HEK293 (cell line): ENCODE results near the gene VAV2.
A peak's percentile ranks its signal among the peaks of the same experiment; 100 is the strongest.

Source experiments
- KLF9 ChIP-seq: fragments of 450-650 bp; formaldehyde crosslinking; IDR thresholded peaks from 2 replicates; pipeline ENCODE4 v1.5.1; 2016; ENCODE audit warnings: missing biosample characterization, missing genetic modification characterization, low read depth
- TCF7L2 ChIP-seq: IDR thresholded peaks from 2 replicates; pipeline ENCODE4 v1.6.1; 2011; ENCODE audit warnings: low read depth, mild to moderate bottlenecking, inconsistent platforms, low read length, moderate library complexity, borderline replicate concordance
- YY1 ChIP-seq: fragments of 450-650 bp; formaldehyde crosslinking; IDR thresholded peaks from 2 replicates; pipeline ENCODE4 v1.5.1; 2018; ENCODE audit warnings: missing biosample characterization, missing genetic modification characterization
- ZNF112 ChIP-seq: fragments of 450-650 bp; formaldehyde crosslinking; IDR thresholded peaks from 2 replicates; pipeline ENCODE4 v1.5.0; 2017; ENCODE audit warnings: missing biosample characterization, missing genetic modification characterization
- ZNF138 ChIP-seq: fragments of 450-650 bp; formaldehyde crosslinking; IDR thresholded peaks from 2 replicates; pipeline ENCODE4 v1.5.1; 2016; ENCODE audit warnings: missing biosample characterization, missing genetic modification characterization, borderline replicate concordance
- ZNF24 ChIP-seq: fragments of 450-650 bp; formaldehyde crosslinking; IDR thresholded peaks from 2 replicates; pipeline ENCODE4 v1.5.1; 2016; ENCODE audit warnings: missing biosample characterization, missing genetic modification characterization
- ZNF274 ChIP-seq, 2 experiments: fragments of 200-500 bp in 1 of 2; fragments of 450-650 bp in 1 of 2; sonication (Bioruptor generic) in 1 of 2; formaldehyde crosslinking in 1 of 2; IDR thresholded peaks; 2 replicates each; pipeline versions ENCODE4 v1.5.1 to v1.6.1; 2014 to 2016; ENCODE audit warnings: borderline replicate concordance in 1 of 2, inconsistent platforms in 1 of 2, low read length in 1 of 2, missing biosample characterization in 1 of 2, missing genetic modification characterization in 1 of 2
- ZNF423 ChIP-seq: fragments of 450-650 bp; formaldehyde crosslinking; IDR thresholded peaks from 2 replicates; pipeline ENCODE4 v1.5.1; 2016; ENCODE audit warnings: missing biosample characterization, missing genetic modification characterization
- TF ChIP-seq, protein P1 (sequence below): fragments of 450-650 bp; formaldehyde crosslinking; IDR thresholded peaks from 2 replicates; pipeline ENCODE4 v1.5.1; 2017; ENCODE audit warnings: missing biosample characterization, missing genetic modification characterization
- TF ChIP-seq, protein P2 (sequence below): fragments of 450-650 bp; formaldehyde crosslinking; IDR thresholded peaks from 2 replicates; pipeline ENCODE4 v1.5.1; 2016; ENCODE audit warnings: missing biosample characterization, missing genetic modification characterization
- TF ChIP-seq, protein P3 (sequence below): fragments of 450-650 bp; formaldehyde crosslinking; IDR thresholded peaks from 2 replicates; pipeline ENCODE4 v1.5.1; 2017; ENCODE audit warnings: missing biosample characterization, missing genetic modification characterization

DNA sequence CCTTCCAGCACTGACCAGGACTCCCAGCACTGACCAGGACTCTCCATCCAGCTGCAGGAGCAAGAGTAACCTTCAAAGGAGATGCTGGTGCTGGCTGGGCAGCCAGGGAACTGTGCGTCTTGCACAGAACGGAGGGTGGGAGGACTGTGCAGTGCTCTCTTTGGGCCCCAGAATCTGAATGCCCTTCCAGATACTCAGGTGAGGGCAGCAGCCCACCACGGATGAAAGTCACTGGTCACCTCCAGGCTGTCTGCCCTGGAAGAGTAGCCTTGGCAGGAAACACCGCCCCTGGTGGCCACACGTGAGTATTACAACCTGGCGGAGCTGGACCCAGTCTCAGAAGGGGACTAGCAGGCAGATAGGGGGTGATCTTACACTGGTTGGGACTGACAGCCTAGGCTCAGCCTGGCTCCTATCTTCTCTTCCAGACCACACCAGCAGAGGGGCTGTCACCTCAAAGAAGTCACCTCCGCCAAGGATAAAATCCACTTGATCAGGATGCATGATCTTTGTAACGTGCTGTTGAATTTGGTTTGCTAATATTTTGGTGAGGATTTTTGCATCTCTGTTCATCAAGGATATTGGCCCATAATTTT, 249.2 kb downstream of the VAV2 start:
- TF ChIP-seq TCF7L2 (no peak), ZNF138 (tag by site-specific recombination) (no peak), YY1 (no peak), ZNF423 (no peak), ZNF112 (no peak), ZNF274 (IDR thresholded peaks at IDR 0.05; ENCODE audit: low read length) (no peak), ZNF274 (tag by site-specific recombination; IDR thresholded peaks at IDR 0.05; ENCODE audit: borderline replicate concordance) (no peak), ZNF24 (tag by site-specific recombination) (no peak), KLF9 (no peak)
- TF ChIP-seq, protein P1, sequence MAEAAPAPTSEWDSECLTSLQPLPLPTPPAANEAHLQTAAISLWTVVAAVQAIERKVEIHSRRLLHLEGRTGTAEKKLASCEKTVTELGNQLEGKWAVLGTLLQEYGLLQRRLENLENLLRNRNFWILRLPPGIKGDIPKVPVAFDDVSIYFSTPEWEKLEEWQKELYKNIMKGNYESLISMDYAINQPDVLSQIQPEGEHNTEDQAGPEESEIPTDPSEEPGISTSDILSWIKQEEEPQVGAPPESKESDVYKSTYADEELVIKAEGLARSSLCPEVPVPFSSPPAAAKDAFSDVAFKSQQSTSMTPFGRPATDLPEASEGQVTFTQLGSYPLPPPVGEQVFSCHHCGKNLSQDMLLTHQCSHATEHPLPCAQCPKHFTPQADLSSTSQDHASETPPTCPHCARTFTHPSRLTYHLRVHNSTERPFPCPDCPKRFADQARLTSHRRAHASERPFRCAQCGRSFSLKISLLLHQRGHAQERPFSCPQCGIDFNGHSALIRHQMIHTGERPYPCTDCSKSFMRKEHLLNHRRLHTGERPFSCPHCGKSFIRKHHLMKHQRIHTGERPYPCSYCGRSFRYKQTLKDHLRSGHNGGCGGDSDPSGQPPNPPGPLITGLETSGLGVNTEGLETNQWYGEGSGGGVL (tag by site-specific recombination): no peak
- TF ChIP-seq, protein P2, sequence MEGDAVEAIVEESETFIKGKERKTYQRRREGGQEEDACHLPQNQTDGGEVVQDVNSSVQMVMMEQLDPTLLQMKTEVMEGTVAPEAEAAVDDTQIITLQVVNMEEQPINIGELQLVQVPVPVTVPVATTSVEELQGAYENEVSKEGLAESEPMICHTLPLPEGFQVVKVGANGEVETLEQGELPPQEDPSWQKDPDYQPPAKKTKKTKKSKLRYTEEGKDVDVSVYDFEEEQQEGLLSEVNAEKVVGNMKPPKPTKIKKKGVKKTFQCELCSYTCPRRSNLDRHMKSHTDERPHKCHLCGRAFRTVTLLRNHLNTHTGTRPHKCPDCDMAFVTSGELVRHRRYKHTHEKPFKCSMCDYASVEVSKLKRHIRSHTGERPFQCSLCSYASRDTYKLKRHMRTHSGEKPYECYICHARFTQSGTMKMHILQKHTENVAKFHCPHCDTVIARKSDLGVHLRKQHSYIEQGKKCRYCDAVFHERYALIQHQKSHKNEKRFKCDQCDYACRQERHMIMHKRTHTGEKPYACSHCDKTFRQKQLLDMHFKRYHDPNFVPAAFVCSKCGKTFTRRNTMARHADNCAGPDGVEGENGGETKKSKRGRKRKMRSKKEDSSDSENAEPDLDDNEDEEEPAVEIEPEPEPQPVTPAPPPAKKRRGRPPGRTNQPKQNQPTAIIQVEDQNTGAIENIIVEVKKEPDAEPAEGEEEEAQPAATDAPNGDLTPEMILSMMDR: peak; percentile 99
- TF ChIP-seq, protein P3, sequence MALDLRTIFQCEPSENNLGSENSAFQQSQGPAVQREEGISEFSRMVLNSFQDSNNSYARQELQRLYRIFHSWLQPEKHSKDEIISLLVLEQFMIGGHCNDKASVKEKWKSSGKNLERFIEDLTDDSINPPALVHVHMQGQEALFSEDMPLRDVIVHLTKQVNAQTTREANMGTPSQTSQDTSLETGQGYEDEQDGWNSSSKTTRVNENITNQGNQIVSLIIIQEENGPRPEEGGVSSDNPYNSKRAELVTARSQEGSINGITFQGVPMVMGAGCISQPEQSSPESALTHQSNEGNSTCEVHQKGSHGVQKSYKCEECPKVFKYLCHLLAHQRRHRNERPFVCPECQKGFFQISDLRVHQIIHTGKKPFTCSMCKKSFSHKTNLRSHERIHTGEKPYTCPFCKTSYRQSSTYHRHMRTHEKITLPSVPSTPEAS (tag by site-specific recombination): no peak
